DMS53 treated with DMSO at 0.1 percent for 48 hours (cell line): ENCODE measurements around the gene MEG3.

Experiments used
- DNase-seq: peaks from one replicate; lab custom pipeline; 2025; ENCODE audit not compliant: unreplicated experiment; lab: John Stamatoyannopoulos, UW

MEG3 gene

GRCh38 chr14:100862277-100862676, 36.4 kb downstream of the MEG3 start:
- DNase-seq, result no peak

- DNase-seq, result no peak
Observed at GRCh38 chr14:100862793-100863192, 36.9 kb downstream of the MEG3 start.

- no peak for DNase-seq
Observed at GRCh38 chr14:100864206-100864605, 38.3 kb downstream of the MEG3 start.

GRCh38 chr14:100864960-100865681, 39.2 kb downstream of the MEG3 start:
- DNase-seq, result no peak

GRCh38 chr14:100865682-100866591, 40.0 kb downstream of the MEG3 start:
- DNase-seq, result no peak

GRCh38 chr14:100866666-100867630, 41.0 kb downstream of the MEG3 start:
- DNase-seq, result no peak

- no peak for DNase-seq
Observed at GRCh38 chr14:100867631-100868315, 41.9 kb downstream of the MEG3 start.

- DNase-seq, result no peak
Observed at GRCh38 chr14:100868621-100869370, 42.9 kb downstream of the MEG3 start.

- no peak for DNase-seq
Observed at GRCh38 chr14:100871234-100872186, 45.6 kb downstream of the MEG3 start.

- DNase-seq, result no peak
Observed at GRCh38 chr14:100872259-100873095, 46.6 kb downstream of the MEG3 start.

- no peak for DNase-seq
Observed at GRCh38 chr14:100873096-100873482, 47.2 kb downstream of the MEG3 start.

GRCh38 chr14:100874051-100874410, 48.1 kb downstream of the MEG3 start:
- no peak for DNase-seq

GRCh38 chr14:100874411-100875091, 48.6 kb downstream of the MEG3 start:
- DNase-seq, result no peak

GRCh38 chr14:100875126-100875525, 49.2 kb downstream of the MEG3 start:
- no peak for DNase-seq

- DNase-seq, result no peak
Observed at GRCh38 chr14:100875861-100876590, 50.1 kb downstream of the MEG3 start.

- no peak for DNase-seq
Observed at GRCh38 chr14:100878271-100879146, 52.6 kb downstream of the MEG3 start.
